ENCODE results near the gene RBMS1.

RBMS1 gene

DNA sequence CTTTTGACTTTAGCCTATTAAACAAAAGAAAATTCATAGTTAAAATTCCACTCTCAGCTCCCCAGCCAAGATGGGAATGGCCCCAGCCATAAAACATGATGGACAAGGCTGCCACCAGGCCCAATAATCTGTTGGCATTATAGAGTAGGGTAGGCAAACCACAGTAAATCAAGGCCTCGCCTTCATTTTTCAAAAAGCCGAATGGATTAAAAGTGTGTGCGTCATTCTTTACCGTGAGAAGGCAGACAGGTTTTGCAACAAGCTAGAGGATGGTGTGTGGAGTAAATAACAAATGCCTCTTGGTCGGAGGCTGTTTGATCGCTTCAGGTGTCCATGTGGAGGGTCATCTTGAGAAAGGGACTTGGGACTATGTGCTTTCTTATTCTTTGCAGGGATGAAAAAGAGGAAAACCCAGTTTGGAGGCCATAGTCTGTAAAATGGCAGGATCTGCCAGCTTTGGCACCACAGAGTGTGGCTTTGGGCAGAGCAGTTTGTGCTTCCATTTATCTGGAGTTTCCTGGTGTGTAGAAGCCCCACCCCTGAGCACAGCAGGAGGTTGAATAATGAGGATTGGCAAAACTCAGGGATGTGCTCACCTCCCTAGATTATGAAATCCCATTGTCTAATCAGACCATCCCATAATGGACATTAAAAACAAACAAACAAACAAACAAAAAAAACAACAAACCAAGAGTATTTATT lies 236.4 kb downstream of the RBMS1 start:
- no peak for DNase-seq

DNA sequence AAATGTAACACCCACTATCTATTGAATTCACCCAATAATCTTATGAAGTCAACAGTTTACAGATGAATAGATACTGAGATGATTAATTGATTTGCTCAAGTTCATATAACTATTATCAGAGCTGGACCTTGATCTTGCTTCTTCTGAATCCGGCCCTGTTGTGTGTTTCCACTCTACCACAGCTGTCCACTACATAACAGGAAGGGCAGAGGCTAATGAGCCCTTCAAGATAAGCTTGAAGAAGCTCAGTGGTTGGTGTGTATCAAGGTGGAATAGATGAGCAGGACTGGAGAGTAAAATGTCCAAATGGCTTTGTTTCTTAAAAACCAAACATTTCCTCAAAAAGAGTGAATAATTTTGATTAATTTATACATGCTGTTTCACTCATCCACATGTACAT lies 237.1 kb downstream of the RBMS1 start:
- no peak for DNase-seq

DNA sequence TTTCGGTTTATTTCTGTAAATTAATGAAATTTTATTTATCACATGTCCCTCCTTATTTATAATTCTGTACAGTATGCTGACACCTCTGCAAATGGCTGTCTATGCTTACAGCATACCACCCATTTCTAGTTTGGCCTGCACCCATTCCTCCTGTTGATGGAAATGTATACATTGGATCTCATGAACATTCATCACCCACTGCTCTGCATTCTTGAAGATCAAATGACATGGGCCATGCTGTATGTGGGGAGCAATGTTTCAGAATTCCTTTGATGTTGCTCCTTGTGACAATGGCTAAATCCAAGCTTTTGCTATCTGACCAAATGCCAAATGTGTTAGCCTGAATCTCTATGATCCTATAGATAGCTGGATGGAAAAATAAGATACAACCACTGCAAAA lies 238.2 kb downstream of the RBMS1 start:
- DNase-seq = no peak

DNA sequence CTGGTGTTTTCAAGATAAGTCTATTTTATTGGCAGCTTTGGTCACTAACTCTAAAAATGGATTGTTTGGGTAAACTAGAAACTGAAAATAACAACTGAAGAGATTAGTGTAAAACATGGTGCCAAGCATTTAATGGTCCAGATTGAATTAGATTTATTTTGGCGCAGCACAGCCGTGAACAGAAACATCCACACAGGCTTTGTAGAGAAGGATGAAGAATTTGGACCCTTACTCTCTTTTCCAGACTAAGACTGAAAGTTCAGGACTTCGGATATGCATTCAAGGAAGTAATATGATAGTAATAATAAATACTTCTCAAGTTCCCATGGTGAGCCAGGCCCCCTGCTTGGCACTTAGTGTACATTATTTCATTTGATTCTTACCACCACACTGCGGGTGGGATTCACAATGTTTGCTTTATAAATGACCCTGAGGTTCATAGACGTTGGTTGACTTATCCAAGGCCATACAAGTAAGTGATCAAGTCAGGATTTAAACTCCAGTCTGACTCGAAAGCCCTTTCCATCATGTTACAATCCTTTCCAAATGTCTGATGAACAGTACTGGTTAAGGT lies 239.3 kb downstream of the RBMS1 start:
- no peak for DNase-seq

DNA sequence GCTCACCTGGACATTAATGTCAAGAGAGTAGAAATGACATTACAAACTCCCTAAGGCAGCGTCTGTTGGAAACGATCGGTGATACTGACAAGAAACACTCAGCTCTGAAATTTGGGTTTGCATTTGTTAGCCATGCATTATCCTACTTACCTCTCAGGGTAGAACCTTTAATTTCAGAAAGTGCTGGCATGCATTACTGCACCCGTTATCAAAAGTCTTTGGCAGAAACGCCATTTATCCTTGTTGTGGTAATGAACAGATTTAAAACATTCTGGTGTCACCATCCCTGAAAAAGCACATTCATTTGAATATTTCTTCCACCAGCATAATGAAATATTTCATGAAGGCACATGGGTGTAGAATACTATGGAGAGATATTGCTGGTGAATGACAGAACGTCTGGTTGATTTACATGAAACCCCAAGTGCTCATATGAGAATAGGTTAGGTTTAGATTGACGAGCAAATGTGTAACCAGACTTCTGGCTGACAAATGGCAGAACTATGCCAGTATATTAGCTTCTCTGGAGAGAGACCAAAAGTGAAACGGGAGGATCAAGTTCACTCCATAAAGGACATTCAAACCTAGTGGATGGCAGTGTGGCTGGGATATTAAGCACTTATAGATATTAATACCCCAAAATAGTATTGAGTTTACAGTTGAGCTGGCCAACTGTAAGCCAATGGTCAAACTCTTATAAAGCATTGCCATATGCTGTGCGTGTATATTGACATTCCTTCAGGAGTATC lies 240.0 kb downstream of the RBMS1 start:
- no peak for DNase-seq

DNA sequence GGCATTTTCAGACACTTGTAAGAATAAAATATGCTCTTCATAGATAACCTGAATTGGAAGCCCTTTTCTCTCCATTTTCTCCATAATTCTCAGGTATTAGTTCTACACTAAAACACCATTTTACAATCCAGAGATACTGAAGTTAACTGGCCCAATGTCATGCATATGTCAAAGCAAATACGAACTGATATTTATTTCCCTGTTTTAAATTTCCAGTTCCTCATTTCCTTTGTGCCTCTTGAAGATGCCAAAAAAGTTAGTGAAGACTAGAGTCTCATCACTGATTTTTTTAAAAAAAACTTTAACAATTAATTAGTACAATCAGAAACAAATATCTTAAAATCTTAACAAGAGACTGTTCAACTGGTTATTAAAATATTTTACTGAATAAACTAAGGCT lies 240.7 kb downstream of the RBMS1 start:
- DNase-seq = no peak

DNA sequence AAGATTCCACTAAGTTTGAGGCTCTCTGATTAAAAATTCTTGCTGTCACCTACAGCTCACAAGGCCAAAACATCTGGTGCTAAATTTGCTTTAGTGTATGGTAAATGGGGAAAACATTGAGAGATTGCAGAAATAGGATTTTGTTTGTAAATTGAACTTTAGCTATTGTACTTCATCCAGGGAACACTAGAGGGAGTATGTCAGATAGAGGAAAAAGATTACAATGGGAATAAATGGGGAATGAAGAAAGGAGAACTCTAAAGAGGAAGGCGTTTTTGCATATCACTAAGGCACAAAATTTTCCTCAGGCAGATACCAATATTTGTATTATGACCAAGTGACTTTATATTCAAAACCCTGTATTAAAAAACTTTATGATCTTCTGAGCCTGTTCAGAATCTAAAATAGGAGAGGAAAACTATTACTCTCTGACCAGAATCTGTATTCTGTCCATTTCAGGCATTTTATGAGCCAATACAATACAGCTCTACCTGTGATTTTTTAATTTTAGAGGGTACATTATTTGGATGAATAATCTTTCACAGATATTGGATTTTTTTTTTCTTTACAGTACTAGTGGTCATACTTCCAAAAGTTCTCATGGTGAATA lies 241.2 kb downstream of the RBMS1 start:
- DNase-seq = peak in 1 of 58 donors; percentile 8

DNA sequence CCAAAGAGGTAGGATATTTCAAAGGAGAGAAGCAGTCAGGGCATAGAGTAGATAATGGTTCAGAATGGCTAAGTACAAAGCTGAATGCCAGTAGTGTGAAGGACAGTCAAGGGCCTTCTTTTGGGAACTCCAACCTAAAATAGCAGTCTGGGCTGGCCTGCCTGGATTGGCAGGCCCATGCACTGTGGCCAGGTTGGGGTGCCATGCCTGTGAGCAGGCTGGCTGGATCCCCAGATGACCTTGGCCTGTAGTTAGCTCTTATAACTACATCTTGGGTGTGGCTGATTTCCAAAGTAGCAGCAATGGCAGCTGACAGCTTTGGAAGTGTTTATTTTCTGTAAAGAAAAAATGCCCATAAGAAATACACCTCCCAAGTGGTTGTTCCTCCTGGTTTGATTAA lies 242.0 kb downstream of the RBMS1 start:
- no peak for DNase-seq

DNA sequence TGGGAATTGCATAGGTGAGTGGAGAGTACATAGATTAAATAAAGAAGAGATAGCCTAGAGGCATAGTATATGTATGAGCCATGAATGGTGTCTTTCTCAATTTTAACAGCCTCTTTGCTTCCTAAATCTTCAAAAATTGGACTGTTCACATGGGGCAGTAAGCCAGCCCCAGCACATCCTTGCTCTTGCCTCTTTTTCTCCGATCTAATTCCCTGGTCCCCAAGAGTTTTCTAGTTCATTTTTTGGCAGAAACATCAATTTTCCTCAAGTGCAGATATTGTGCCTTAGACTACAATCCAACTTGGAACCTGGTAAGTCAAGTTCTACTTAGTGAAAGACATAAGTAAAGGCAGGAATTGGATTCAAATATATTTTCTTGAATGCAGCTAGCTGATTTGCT lies 243.7 kb downstream of the RBMS1 start:
- no peak for DNase-seq

DNA sequence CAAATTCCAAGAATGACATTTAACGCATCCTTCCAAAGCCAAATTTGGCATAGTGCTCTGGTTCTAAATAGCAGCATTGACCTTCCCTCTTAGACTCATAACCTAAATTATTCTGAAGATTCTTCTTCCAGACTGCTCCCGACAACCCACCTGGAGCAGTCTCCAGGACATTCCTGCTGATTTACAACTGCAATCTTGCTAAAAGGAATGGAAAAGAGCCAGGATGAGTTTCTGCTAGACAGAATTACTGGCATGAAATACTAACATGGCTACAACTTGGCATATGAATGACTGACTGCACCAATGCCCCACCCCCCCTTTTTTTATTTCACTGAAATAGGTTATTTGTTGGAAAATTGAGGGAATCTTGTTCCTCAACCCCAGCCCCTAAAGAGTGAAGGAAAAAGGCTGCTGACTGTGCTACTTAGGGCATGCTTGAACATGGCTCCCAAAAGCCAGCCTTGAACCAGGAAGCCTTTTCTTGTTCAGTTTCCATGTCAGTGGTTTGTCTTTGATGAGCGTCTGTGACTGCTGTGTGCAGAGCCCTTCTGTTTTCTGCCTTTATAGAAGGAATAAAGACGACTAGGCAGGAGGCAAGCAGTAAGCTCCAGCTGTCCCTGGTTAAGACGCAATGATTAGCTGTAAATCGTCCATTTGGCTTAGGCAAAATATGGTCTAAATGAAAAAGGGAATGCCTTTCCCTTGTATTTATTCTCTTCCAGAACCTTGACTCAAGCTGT lies 246.1 kb downstream of the RBMS1 start:
- DNase-seq = no peak

DNA sequence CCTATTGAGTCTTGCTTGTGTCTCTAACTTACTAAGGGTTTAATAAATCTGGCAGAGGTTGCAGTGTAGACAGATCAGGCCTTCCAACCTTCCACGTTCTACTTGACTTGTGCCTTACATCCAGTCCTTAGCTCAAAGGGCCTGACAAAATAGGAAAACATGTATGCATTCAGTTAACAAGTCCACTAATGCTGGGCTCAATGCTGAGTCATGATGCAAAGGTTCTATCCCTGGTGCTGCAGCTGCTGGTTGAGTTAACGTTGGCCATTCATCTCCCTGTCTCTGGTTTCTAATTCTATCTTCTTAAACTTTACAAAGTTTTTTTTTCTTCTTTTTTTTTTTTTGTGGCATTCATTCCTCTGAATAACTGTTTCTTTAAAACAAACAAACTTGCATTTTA lies 247.3 kb downstream of the RBMS1 start:
- DNase-seq = no peak

DNA sequence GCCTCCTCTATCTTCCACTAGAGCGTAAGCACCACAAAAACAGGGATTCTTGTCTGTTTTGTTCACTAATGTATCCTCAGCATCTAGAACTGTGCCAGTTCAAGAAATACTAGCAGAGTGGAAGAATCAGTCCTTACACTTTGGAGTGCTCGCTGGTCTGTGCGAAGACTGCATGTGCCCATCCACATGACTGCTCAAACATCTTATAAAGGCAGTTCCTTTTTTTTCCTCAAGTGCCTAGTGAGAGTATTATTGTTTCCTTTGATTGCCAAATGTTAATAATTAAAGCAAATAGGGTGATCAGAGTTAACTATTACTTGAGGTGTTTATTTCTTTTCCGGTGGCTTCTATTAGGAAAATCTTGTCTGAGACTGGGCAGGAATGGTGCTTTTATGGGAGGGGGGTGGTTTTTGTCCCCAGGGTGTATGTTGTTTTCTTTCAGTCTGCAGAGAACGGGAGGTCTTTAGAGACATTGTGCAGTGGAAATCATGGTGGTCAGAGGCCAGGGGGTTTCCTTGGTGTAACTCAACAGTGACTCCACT lies 247.9 kb downstream of the RBMS1 start:
- DNase-seq = no peak

DNA sequence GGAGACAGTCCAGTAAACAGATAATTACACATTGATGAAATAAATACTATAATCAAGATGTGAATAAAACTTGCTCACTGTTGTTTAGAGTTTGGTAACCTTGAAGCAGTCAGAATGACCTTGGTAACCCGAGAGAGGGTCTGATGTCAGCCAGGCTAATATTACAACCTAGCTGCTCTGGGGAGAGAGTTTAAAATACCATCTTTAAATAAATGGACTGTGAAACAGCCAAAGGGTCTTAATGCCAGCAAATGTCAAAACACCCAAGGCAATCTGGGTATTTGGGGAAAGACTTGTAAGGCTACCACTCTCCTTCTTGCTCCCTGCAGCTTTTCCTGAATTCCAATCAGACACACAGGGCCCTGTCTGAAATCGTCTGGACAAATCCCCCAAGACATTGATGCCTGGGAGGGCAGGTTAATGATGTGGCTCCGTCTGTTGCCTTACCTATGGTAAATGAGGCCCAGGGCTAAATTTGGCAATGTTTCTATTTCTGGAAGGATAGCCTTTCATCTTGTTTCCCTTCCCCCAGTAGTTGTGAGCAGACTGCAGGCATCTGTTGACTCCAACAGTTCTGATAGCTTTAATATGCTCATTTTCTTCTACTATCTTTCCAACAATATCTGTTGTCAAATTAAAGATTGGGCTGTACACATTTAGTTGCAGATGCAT lies 250.6 kb downstream of the RBMS1 start:
- no peak for DNase-seq

DNA sequence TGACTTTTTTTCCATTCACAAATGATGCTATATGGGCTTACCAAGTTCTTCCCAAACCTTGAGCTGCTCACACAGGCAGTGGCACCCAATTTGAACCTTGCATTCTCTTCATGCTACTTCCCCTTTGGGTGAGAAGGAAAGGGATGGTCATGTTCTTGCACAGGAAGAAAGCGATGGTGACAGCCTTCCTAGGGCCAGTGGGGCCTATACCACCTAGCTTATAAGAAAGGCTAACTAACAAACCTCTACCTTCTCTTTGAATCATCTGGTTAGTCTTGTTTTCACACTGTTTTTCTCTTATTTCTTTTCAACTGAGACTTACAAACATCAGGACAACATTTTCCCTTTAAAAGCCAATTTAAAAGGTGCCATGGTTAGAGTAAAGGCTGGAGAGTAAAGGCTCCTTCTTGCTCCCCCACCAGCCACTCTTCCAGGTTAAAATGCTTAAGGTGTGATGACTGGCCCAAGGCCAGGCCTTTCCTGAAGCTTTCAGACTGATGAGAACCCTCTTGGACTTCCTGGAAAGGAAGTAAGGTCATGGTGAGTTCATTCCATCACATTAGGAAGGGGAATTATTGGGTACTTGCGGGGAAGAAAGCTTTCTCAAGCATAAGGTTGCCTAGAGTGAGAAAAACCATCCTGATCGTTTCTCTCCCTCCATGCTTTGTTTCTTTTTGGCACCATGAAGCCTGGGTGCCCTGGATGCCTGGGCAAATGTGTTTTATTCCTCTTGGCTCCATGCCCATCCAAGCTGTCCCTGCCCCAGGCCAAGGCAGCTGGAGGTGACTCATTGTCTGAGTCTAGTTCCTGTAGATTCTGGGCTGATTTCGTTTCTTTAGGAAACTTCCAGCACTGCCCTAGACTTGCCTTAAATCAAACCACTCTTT lies 252.1 kb downstream of the RBMS1 start:
- DNase-seq = peak in 1 of 58 donors; percentile 13

DNA sequence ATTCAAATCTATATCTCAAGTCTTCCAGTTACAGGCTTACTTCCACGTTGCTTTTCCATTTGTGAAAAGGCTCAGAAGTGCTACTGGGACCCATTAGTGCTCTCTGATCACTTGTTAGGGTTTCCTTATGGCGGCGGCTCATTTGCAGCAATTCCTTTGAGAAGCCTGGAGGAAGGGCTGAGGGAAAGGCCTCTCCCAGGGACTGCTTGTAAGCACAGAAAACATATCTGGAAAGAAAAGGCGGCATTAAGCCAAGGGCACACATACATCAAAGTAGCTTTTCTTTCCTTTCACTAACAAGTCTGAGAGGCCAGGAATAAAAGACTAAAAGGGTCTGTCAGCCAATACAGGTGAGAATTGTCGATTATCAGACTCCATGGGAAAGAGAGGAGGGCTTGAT lies 254.2 kb downstream of the RBMS1 start:
- DNase-seq = no peak

DNA sequence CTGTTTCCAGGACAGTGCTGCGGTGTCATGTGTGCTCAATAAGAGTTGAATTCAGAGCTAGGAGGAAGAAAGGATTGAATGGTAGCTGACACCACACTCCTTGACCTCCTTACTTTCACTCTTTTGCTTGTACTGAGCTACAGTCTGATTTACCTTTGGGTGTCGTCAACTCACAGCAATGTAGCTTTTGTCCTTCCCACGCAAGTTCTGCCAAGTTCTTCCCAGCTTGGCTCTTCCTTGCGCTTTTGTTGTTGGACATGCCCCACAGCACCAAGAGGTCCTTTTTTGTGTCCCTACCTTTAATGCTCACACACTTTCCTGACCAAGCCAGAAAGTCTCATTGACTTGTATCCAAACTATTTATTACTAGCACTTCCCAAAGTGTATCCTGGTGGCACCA lies 255.2 kb downstream of the RBMS1 start:
- DNase-seq = no peak

DNA sequence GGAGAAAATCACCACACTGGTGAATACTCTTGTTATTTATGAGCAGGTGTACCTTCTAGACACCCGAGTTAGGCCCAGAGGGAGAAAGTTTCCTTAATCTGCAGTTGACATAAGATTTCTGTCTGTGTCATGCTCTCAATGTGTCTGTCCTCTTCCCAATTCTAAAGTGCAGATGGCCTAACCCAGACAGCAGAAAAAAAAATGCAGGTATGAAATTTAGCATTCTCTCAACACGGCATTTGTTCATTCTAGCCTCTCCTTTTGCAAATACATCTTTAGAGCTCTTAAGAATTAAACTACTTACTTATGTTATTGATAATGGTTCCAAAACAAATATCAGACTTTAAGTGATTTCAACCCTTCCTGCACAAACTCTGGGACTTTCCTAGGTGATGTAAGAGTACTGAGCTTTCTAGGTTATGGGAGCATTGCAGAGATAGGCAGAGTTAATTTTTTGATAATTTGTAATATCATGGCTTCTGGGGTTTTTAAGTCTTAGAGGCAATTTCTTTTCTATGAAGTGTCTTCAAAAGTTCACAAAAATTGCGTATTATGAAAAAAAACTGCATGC lies 260.6 kb downstream of the RBMS1 start:
- DNase-seq = no peak

DNA sequence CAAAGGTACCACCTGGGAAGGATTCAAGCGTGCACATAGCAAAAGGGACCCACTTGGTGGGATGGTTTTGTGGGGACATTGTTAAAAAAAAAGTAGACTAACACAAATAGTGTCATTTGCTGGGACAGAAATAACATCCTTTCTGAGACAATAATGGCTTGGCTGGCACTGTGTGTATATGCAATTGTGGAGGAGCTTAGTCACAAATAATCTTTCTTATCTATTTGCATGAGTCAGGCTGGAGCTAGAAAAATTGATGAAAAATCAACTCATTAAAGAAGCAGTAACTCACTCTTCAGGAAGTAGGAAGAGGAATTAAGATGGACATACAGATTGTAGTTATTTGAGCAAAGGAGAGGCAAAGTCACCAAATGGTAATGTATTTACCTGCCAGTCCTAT lies 264.0 kb downstream of the RBMS1 start:
- DNase-seq = no peak
